HepG2 (cell line): ENCODE results near the gene ABCC3. TPM values are rescaled to one million over a fixed set of nuclear protein-coding genes. Genes with fewer than 3 reads are reported as not detected.

Experiments
- ASH2L ChIP-seq: fragments of 300-600, 200-600 bp; sonication (generic); IDR thresholded peaks from 2 replicates; pipeline ENCODE4 v1.7.0; 2017; ENCODE audit warnings: low read depth, mild to moderate bottlenecking, moderate library complexity, mixed read lengths, low read length; ENCODE audit not compliant: insufficient read length
- ATF3 ChIP-seq: sonication (generic); formaldehyde crosslinking; IDR thresholded peaks from 2 replicates; pipeline ENCODE4 v1.4.0; 2020; ENCODE audit warnings: missing genetic modification reagents
- CHD2 ChIP-seq: IDR thresholded peaks from 2 replicates; pipeline ENCODE4 v1.6.1; 2011; ENCODE audit warnings: low read depth, low read length, improper control_type of control experiment
- ETV6 ChIP-seq: sonication (generic); formaldehyde crosslinking; conservative IDR thresholded peaks from 2 replicates; pipeline ENCODE4 v1.4.0; 2020; ENCODE audit warnings: missing genetic modification reagents
- FOXC1 ChIP-seq: sonication (generic); formaldehyde crosslinking; IDR thresholded peaks from 2 replicates; pipeline ENCODE4 v1.8.0; 2022; ENCODE audit warnings: mild to moderate bottlenecking, missing genetic modification reagents, borderline replicate concordance
- NR3C1 ChIP-seq: sonication (generic); formaldehyde crosslinking; IDR thresholded peaks from 2 replicates; pipeline ENCODE4 v1.4.0; 2020; ENCODE audit warnings: missing genetic modification reagents
- SYNCRIP ChIP-seq: fragments of 200-400 bp; formaldehyde crosslinking; IDR thresholded peaks from 2 replicates; pipeline ENCODE4 v1.6.1; 2018; ENCODE audit warnings: mild to moderate bottlenecking, low read depth, low read length; ENCODE audit not compliant: insufficient read depth
- ZNF292 ChIP-seq: sonication (generic); formaldehyde crosslinking; IDR thresholded peaks from 2 replicates; pipeline ENCODE4 v1.8.1; 2022; ENCODE audit warnings: mild to moderate bottlenecking, low read depth, missing genetic modification reagents, borderline replicate concordance
- ZNF335 ChIP-seq: sonication (generic); formaldehyde crosslinking; IDR thresholded peaks from 2 replicates; pipeline ENCODE4 v1.4.0; 2020; ENCODE audit warnings: missing genetic modification reagents
- ZNF501 ChIP-seq: sonication (generic); formaldehyde crosslinking; IDR thresholded peaks from 2 replicates; pipeline ENCODE4 v1.5.1; 2020; ENCODE audit warnings: mild to moderate bottlenecking, moderate library complexity, missing genetic modification reagents
- ZNF660 ChIP-seq: sonication (generic); formaldehyde crosslinking; IDR thresholded peaks from 2 replicates; pipeline ENCODE4 v1.5.1; 2020; ENCODE audit warnings: mild to moderate bottlenecking, low read depth, missing genetic modification reagents, borderline replicate concordance
- ZNF704 ChIP-seq: sonication (generic); formaldehyde crosslinking; IDR thresholded peaks from 2 replicates; pipeline ENCODE4 v1.8.1; 2023; ENCODE audit warnings: mild to moderate bottlenecking, inconsistent platforms, moderate library complexity, missing genetic modification reagents, borderline replicate concordance
- ZNF737 ChIP-seq: sonication (generic); formaldehyde crosslinking; IDR thresholded peaks from 2 replicates; pipeline ENCODE4 v1.5.0; 2020; ENCODE audit warnings: missing genetic modification reagents, mild to moderate bottlenecking, borderline replicate concordance
- ZNF784 ChIP-seq: sonication (generic); formaldehyde crosslinking; IDR thresholded peaks from 2 replicates; pipeline ENCODE4 v1.5.1; 2020; ENCODE audit warnings: missing genetic modification reagents, mild to moderate bottlenecking, borderline replicate concordance
- ZSCAN21 ChIP-seq: sonication (generic); formaldehyde crosslinking; IDR thresholded peaks from 2 replicates; pipeline ENCODE4 v1.8.0; 2022; ENCODE audit warnings: mild to moderate bottlenecking, missing genetic modification reagents, moderate library complexity, borderline replicate concordance
- polyA plus RNA-seq, 8 experiments: library from polyadenylated mRNA; depleted of rRNA in 3 of 8; stranded (reverse) in 7 of 8; unstranded in 1 of 8; fragments of >200 nt; fragmentation: Illumina TruSeq in 4 of 8; extraction: Trizol in 4 of 8; gene quantifications; 2 replicates each; pipeline versions ENCODE4 v1.2.1 to v1.2.3, GENCODE V29; 2011 to 2016; ENCODE audit warnings: low read depth in 4 of 8, missing spikeins in 1 of 8, mixed read lengths in 1 of 8; ENCODE audit not compliant: insufficient read depth in 1 of 8
- total RNA-seq, 5 experiments: library from RNA; depleted of rRNA; stranded (reverse); fragments of >200 nt; fragmentation: Illumina TruSeq; extraction: Trizol; gene quantifications; 2 replicates each; pipeline ENCODE4 v1.2.3, GENCODE V29; 2016; ENCODE audit warnings: low read depth in 1 of 5
- TF ChIP-seq, protein P1 (sequence below): sonication (generic); formaldehyde crosslinking; IDR thresholded peaks from 2 replicates; pipeline ENCODE4 v1.4.0; 2020; ENCODE audit warnings: low read depth, missing genetic modification reagents
- TF ChIP-seq, protein P2 (sequence below): sonication (generic); formaldehyde crosslinking; IDR thresholded peaks from 2 replicates; pipeline ENCODE4 v1.5.0; 2020; ENCODE audit warnings: mild to moderate bottlenecking, missing genetic modification reagents
- TF ChIP-seq, protein P3 (sequence below): sonication (generic); formaldehyde crosslinking; IDR thresholded peaks from 2 replicates; pipeline ENCODE4 v1.4.0; 2020; ENCODE audit warnings: mild to moderate bottlenecking, missing genetic modification reagents

Gene ABCC3
- total and polyA plus RNA-seq, 2 of the 13 experiments (the other 11 are each of a cell fraction or from before 2014, with no cell fraction given), result 25.2 to 50.7 TPM

DNA sequence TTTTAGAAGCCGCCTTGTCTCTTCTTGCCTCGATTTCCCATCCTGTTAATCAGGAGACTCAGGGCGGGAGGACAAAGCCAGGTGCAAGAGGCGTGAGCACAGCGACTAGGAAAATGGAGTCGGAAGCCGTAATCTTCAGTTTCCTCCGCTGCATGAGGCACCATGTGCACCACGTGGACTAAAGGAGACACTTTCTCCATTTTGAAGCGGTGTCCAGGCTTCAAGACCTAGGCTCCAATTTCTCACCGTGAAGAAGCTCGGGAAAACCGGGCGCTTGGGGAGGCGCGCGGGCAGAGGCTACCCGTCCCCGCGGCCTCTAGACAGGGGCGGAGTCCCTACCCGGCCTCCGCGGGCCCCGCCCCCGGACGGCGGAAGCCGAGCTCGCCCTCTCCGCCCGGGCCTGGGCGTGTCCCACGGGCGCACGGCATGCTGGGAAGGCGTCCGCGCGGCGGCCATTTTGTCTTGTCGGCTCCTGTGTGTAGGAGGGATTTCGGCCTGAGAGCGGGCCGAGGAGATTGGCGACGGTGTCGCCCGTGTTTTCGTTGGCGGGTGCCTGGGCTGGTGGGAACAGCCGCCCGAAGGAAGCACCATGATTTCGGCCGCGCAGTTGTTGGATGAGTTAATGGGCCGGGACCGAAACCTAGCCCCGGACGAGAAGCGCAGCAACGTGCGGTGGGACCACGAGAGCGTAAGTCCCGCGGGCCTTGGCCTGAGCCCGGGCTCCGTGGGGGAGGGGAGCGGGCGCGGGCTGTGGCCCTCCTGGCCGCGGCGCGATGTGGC is 84.7 kb downstream of the ABCC3 start, which contains the start of gene LUC7L3 (continued):
- TF ChIP-seq, protein P1, sequence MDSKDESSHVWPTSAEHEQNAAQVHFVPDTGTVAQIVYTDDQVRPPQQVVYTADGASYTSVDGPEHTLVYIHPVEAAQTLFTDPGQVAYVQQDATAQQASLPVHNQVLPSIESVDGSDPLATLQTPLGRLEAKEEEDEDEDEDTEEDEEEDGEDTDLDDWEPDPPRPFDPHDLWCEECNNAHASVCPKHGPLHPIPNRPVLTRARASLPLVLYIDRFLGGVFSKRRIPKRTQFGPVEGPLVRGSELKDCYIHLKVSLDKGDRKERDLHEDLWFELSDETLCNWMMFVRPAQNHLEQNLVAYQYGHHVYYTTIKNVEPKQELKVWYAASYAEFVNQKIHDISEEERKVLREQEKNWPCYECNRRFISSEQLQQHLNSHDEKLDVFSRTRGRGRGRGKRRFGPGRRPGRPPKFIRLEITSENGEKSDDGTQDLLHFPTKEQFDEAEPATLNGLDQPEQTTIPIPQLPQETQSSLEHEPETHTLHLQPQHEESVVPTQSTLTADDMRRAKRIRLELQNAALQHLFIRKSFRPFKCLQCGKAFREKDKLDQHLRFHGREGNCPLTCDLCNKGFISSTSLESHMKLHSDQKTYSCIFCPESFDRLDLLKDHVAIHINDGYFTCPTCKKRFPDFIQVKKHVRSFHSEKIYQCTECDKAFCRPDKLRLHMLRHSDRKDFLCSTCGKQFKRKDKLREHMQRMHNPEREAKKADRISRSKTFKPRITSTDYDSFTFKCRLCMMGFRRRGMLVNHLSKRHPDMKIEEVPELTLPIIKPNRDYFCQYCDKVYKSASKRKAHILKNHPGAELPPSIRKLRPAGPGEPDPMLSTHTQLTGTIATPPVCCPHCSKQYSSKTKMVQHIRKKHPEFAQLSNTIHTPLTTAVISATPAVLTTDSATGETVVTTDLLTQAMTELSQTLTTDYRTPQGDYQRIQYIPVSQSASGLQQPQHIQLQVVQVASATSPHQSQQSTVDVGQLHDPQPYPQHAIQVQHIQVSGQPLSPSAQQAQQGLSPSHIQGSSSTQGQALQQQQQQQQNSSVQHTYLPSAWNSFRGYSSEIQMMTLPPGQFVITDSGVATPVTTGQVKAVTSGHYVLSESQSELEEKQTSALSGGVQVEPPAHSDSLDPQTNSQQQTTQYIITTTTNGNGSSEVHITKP (CRISPR knock-in tag), result peak; percentile 70; the same call in 1 of the 2 replicates
- 0 out of 2 replicates have a peak, but pooled peaks have one; percentile 78 for TF ChIP-seq NR3C1 (CRISPR knock-in tag)
- TF ChIP-seq ZNF335, result peak; percentile 84
- TF ChIP-seq CHD2, result peak; percentile 88
- TF ChIP-seq ZNF704, result 0 out of 2 replicates have a peak, but pooled peaks have one; percentile 42
- peak; percentile 96; the same call in 1 of the 2 replicates for TF ChIP-seq ZNF737 (CRISPR knock-in tag)
- TF ChIP-seq ZNF292 (CRISPR knock-in tag), result no peak
- TF ChIP-seq ZNF660 (CRISPR knock-in tag), result no peak; the same call in 1 of the 2 replicates
- TF ChIP-seq, protein P2, sequence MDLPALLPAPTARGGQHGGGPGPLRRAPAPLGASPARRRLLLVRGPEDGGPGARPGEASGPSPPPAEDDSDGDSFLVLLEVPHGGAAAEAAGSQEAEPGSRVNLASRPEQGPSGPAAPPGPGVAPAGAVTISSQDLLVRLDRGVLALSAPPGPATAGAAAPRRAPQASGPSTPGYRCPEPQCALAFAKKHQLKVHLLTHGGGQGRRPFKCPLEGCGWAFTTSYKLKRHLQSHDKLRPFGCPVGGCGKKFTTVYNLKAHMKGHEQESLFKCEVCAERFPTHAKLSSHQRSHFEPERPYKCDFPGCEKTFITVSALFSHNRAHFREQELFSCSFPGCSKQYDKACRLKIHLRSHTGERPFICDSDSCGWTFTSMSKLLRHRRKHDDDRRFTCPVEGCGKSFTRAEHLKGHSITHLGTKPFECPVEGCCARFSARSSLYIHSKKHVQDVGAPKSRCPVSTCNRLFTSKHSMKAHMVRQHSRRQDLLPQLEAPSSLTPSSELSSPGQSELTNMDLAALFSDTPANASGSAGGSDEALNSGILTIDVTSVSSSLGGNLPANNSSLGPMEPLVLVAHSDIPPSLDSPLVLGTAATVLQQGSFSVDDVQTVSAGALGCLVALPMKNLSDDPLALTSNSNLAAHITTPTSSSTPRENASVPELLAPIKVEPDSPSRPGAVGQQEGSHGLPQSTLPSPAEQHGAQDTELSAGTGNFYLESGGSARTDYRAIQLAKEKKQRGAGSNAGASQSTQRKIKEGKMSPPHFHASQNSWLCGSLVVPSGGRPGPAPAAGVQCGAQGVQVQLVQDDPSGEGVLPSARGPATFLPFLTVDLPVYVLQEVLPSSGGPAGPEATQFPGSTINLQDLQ (CRISPR knock-in tag), result peak; percentile 97
- TF ChIP-seq, protein P3, sequence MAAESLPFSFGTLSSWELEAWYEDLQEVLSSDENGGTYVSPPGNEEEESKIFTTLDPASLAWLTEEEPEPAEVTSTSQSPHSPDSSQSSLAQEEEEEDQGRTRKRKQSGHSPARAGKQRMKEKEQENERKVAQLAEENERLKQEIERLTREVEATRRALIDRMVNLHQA, result 0 out of 2 replicates have a peak, but pooled peaks have one; percentile 50
- peak; percentile 80 for TF ChIP-seq ZSCAN21 (CRISPR knock-in tag)
- TF ChIP-seq SYNCRIP, result no peak
- TF ChIP-seq ETV6, result peak; percentile 93
- TF ChIP-seq ZNF501 (CRISPR knock-in tag), result peak; percentile 99
- TF ChIP-seq FOXC1 (CRISPR knock-in tag), result peak; percentile 97
- TF ChIP-seq ATF3 (CRISPR knock-in tag), result no peak; the same call in none of the 2 replicates
- TF ChIP-seq ZNF784 (CRISPR knock-in tag), result peak; percentile 92
- peak; percentile 99 for TF ChIP-seq ASH2L
